Peyer's patch (tissue), 4 donors: ENCODE data around the gene SHKBP1.
A peak's percentile ranks its signal among the peaks of the same experiment; 100 is the strongest.

Source experiments
- POLR2A ChIP-seq, 2 donors: fragments of 450-650 bp; IDR thresholded peaks; one replicate each; pipeline ENCODE4 v1.5.1; 2017; ENCODE audit warnings: antibody characterized with exemption in 2 of 2, mild to moderate bottlenecking in 2 of 2, moderate library complexity in 2 of 2
- TF ChIP-seq, protein P1 (sequence below), 6 experiments: fragments of 450-650 bp in 4 of 6; fragments of 200-600 bp in 2 of 6; sonication (generic) in 1 of 6; IDR thresholded peaks; one replicate each; pipeline ENCODE4 v1.5.1; 2017 to 2019; ENCODE audit warnings: antibody characterized with exemption in 6 of 6, mild to moderate bottlenecking in 3 of 6, moderate library complexity in 1 of 6

DNA sequence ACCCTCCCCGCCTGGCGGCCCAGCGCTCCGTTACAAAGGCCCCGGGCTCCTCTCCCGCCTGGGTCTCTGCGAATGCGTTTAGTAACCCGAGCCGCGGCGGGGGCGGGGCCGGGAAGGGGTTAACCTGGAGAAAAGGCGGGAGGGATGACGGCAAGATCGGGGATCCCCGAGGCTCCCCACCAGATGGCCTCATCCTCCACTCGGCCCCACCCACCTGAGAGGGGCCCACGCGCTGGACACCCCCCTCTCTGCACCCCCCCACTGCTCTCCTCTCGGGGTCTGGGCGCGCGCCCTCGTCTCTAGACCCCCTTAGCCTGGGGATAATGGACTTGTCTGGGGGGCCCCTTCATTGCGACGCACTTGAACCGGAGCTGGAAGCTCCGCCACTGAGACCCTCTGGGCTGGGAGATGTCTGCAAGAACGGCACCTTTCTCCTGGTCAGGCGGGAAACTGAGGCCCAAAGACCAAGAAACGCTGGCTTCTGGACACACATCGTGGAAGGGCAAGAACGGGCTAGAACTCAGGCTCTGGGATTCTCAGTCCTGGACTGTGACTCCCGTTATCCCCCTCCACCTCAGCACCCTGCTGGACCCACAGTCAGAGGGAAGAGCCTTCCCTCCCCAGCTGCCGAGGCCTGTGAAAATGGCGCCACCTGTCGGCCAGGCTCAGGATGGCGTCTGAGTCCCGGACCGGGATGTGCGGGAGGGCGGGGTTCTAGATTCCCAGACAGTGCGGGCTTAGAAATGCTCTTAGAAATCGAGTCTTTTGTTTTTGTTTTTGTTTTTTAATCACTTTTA is 21.6 kb downstream of the SHKBP1 start:
- TF ChIP-seq, protein P1, sequence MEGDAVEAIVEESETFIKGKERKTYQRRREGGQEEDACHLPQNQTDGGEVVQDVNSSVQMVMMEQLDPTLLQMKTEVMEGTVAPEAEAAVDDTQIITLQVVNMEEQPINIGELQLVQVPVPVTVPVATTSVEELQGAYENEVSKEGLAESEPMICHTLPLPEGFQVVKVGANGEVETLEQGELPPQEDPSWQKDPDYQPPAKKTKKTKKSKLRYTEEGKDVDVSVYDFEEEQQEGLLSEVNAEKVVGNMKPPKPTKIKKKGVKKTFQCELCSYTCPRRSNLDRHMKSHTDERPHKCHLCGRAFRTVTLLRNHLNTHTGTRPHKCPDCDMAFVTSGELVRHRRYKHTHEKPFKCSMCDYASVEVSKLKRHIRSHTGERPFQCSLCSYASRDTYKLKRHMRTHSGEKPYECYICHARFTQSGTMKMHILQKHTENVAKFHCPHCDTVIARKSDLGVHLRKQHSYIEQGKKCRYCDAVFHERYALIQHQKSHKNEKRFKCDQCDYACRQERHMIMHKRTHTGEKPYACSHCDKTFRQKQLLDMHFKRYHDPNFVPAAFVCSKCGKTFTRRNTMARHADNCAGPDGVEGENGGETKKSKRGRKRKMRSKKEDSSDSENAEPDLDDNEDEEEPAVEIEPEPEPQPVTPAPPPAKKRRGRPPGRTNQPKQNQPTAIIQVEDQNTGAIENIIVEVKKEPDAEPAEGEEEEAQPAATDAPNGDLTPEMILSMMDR (IDR thresholded peaks at IDR 0.05) = peak; percentile 93 to 98 (median 96)
- TF ChIP-seq POLR2A (IDR thresholded peaks at IDR 0.05) = no peak
